ENCODE results near the gene QPCTL. TPM values are rescaled to one million over a fixed set of nuclear protein-coding genes. Genes with fewer than 3 reads are reported as not detected.

The QPCTL gene
- total and polyA plus RNA-seq, 2 of the 13 experiments (the other 11 are each of a cell fraction or from before 2014, with no cell fraction given): 16.0 to 19.1 TPM

DNA sequence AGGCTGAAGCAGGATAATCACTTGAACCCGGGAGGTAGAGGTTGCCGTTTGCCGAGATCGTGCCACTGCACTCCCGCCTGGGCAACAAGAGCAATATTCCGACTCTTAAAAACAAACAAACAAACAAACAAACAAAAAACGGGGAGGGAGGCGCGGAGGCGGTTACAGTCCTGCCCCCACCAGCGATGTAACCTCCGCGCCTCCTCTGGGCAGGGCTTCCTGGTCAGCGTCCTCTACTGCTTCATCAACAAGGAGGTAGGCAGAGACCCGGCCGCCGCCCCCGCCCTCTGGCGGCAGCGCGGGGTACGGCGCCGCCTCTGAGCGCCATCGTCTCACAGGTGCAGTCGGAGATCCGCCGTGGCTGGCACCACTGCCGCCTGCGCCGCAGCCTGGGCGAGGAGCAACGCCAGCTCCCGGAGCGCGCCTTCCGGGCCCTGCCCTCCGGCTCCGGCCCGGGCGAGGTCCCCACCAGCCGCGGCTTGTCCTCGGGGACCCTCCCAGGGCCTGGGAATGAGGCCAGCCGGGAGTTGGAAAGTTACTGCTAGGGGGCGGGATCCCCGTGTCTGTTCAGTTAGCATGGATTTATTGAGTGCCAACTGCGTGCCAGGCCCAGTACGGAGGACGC lies 11.0 kb upstream of the QPCTL start (continued):
- peak; percentile 66; the same call in 1 of the 2 replicates for TF ChIP-seq IKZF5 (CRISPR knock-in tag; IDR thresholded peaks at IDR 0.05)
- TF ChIP-seq, protein P1, sequence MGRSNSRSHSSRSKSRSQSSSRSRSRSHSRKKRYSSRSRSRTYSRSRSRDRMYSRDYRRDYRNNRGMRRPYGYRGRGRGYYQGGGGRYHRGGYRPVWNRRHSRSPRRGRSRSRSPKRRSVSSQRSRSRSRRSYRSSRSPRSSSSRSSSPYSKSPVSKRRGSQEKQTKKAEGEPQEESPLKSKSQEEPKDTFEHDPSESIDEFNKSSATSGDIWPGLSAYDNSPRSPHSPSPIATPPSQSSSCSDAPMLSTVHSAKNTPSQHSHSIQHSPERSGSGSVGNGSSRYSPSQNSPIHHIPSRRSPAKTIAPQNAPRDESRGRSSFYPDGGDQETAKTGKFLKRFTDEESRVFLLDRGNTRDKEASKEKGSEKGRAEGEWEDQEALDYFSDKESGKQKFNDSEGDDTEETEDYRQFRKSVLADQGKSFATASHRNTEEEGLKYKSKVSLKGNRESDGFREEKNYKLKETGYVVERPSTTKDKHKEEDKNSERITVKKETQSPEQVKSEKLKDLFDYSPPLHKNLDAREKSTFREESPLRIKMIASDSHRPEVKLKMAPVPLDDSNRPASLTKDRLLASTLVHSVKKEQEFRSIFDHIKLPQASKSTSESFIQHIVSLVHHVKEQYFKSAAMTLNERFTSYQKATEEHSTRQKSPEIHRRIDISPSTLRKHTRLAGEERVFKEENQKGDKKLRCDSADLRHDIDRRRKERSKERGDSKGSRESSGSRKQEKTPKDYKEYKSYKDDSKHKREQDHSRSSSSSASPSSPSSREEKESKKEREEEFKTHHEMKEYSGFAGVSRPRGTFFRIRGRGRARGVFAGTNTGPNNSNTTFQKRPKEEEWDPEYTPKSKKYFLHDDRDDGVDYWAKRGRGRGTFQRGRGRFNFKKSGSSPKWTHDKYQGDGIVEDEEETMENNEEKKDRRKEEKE (IDR thresholded peaks at IDR 0.05): no peak
- TF ChIP-seq, protein P2, sequence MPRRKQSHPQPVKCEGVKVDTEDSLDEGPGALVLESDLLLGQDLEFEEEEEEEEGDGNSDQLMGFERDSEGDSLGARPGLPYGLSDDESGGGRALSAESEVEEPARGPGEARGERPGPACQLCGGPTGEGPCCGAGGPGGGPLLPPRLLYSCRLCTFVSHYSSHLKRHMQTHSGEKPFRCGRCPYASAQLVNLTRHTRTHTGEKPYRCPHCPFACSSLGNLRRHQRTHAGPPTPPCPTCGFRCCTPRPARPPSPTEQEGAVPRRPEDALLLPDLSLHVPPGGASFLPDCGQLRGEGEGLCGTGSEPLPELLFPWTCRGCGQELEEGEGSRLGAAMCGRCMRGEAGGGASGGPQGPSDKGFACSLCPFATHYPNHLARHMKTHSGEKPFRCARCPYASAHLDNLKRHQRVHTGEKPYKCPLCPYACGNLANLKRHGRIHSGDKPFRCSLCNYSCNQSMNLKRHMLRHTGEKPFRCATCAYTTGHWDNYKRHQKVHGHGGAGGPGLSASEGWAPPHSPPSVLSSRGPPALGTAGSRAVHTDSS (CRISPR knock-in tag; conservative IDR thresholded peaks at IDR 0.05): no peak
- TF ChIP-seq, protein P3, sequence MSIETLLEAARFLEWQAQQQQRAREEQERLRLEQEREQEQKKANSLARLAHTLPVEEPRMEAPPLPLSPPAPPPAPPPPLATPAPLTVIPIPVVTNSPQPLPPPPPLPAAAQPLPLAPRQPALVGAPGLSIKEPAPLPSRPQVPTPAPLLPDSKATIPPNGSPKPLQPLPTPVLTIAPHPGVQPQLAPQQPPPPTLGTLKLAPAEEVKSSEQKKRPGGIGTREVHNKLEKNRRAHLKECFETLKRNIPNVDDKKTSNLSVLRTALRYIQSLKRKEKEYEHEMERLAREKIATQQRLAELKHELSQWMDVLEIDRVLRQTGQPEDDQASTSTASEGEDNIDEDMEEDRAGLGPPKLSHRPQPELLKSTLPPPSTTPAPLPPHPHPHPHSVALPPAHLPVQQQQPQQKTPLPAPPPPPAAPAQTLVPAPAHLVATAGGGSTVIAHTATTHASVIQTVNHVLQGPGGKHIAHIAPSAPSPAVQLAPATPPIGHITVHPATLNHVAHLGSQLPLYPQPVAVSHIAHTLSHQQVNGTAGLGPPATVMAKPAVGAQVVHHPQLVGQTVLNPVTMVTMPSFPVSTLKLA (IDR thresholded peaks at IDR 0.05): no peak
- peak; percentile 25; the same call in 1 of the 2 replicates for TF ChIP-seq ZNF724P (CRISPR knock-in tag; IDR thresholded peaks at IDR 0.05; ENCODE audit: borderline replicate concordance)
- 0 out of 2 replicates have a peak, but pooled peaks have one; percentile 34 for TF ChIP-seq ARHGAP35 (CRISPR knock-in tag; IDR thresholded peaks at IDR 0.05; ENCODE audit: borderline replicate concordance)
- TF ChIP-seq ZFAT (CRISPR knock-in tag; conservative IDR thresholded peaks at IDR 0.05): no peak
- no peak for TF ChIP-seq RCOR2 (CRISPR knock-in tag; IDR thresholded peaks at IDR 0.05)
- TF ChIP-seq TARDBP (CRISPR knock-in tag; IDR thresholded peaks at IDR 0.05): peak; percentile 51; the same call in 1 of the 2 replicates
- TF ChIP-seq, protein P4, sequence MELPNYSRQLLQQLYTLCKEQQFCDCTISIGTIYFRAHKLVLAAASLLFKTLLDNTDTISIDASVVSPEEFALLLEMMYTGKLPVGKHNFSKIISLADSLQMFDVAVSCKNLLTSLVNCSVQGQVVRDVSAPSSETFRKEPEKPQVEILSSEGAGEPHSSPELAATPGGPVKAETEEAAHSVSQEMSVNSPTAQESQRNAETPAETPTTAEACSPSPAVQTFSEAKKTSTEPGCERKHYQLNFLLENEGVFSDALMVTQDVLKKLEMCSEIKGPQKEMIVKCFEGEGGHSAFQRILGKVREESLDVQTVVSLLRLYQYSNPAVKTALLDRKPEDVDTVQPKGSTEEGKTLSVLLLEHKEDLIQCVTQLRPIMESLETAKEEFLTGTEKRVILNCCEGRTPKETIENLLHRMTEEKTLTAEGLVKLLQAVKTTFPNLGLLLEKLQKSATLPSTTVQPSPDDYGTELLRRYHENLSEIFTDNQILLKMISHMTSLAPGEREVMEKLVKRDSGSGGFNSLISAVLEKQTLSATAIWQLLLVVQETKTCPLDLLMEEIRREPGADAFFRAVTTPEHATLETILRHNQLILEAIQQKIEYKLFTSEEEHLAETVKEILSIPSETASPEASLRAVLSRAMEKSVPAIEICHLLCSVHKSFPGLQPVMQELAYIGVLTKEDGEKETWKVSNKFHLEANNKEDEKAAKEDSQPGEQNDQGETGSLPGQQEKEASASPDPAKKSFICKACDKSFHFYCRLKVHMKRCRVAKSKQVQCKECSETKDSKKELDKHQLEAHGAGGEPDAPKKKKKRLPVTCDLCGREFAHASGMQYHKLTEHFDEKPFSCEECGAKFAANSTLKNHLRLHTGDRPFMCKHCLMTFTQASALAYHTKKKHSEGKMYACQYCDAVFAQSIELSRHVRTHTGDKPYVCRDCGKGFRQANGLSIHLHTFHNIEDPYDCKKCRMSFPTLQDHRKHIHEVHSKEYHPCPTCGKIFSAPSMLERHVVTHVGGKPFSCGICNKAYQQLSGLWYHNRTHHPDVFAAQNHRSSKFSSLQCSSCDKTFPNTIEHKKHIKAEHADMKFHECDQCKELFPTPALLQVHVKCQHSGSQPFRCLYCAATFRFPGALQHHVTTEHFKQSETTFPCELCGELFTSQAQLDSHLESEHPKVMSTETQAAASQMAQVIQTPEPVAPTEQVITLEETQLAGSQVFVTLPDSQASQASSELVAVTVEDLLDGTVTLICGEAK (IDR thresholded peaks at IDR 0.05): no peak
- TF ChIP-seq, protein P4 (CRISPR knock-in tag; IDR thresholded peaks at IDR 0.05): 0 out of 2 replicates have a peak, but pooled peaks have one; percentile 53
- no peak for TF ChIP-seq GTF2F1 (IDR thresholded peaks at IDR 0.05; ENCODE audit: low read length)
